SK-N-SH (cell line): ENCODE measurements around the gene S100A9. TPM values are rescaled to one million over a fixed set of nuclear protein-coding genes. Genes with fewer than 3 reads are reported as not detected.
"Not testable (repeated sequence)": the region's sequence is repeated elsewhere in the genome, so short reads cannot be mapped to it uniquely, and the experiment has no call there.

Source experiments
- CTCF ChIA-PET: fragments of 300-600, 350-600 bp; formaldehyde crosslinking; extraction: SDS; loops from one replicate; lab custom pipeline; 2021; lab: Yijun Ruan, JAX
- POLR2A ChIA-PET: fragments of 350-600 bp; sonication (Branson Sonifier 250); formaldehyde crosslinking; extraction: SDS; loops from one replicate; lab custom pipeline; 2020; ENCODE audit warnings: antibody characterized with exemption, inconsistent platforms; lab: Yijun Ruan, JAX
- DNase-seq: peaks from one replicate; pipeline ENCODE4 v3.0.0; 2012
- H2AFZ ChIP-seq: fragments of 200-600 bp; sonication (generic); 2 replicates; pipeline ENCODE4 v1.8.1; 2016; ENCODE audit warnings: antibody characterized with exemption, mild to moderate bottlenecking, low read depth
- H3F3A ChIP-seq: fragments of 200-600 bp; sonication (generic); replicated peaks from 2 replicates; pipeline ENCODE3; 2016; ENCODE audit warnings: antibody characterized with exemption, mild to moderate bottlenecking; ENCODE audit not compliant: insufficient read depth
- H3K27ac ChIP-seq, 2 experiments: fragments of 200-500 bp in 1 of 2; fragments of 200-600 bp in 1 of 2; sonication (Bioruptor generic) in 1 of 2; sonication (generic), shearing (Covaris generic) in 1 of 2; 2 replicates each; pipeline versions ENCODE4 v1.5.1 to v1.6.1; 2014 to 2016; ENCODE audit warnings: low read depth in 2 of 2, inconsistent platforms in 1 of 2, low read length in 1 of 2, mild to moderate bottlenecking in 1 of 2, mixed read lengths in 1 of 2
- H3K27me3 ChIP-seq: fragments of 200-600 bp; sonication (generic), shearing (Covaris generic); 2 replicates; pipeline ENCODE4 v1.6.1; 2016; ENCODE audit warnings: mixed run types; ENCODE audit not compliant: insufficient read depth
- H3K36me3 ChIP-seq, 2 experiments: fragments of 200-500 bp in 1 of 2; fragments of 200-600 bp in 1 of 2; sonication (Bioruptor generic) in 1 of 2; sonication (generic) in 1 of 2; replicated peaks in 1 of 2; 2 replicates each; pipeline versions ENCODE3 to v1.5.1; 2014 to 2016; ENCODE audit warnings: low read length in 1 of 2, mild to moderate bottlenecking in 1 of 2; ENCODE audit not compliant: insufficient read depth in 2 of 2, control insufficient read depth in 1 of 2
- H3K4me1 ChIP-seq, 2 experiments: fragments of 200-500 bp in 1 of 2; fragments of 200-600 bp in 1 of 2; sonication (Bioruptor generic) in 1 of 2; sonication (generic), shearing (Covaris generic) in 1 of 2; 2 replicates each; pipeline versions ENCODE4 v1.5.1 to v1.6.1; 2014 to 2016; ENCODE audit warnings: low read depth in 1 of 2, low read length in 1 of 2, mixed run types in 1 of 2; ENCODE audit not compliant: insufficient read depth in 2 of 2, control insufficient read depth in 1 of 2
- H3K4me2 ChIP-seq: fragments of 200-600 bp; sonication (generic), shearing (Covaris generic); 2 replicates; pipeline ENCODE4 v1.6.1; 2017; ENCODE audit warnings: mixed run types
- H3K4me3 ChIP-seq, 2 experiments: fragments of 200-500 bp in 1 of 2; fragments of 200-600 bp in 1 of 2; sonication (Bioruptor generic) in 1 of 2; sonication (generic), shearing (Covaris generic) in 1 of 2; 2 replicates each; pipeline versions ENCODE4 v1.5.1 to v1.8.1; 2014 to 2016; ENCODE audit warnings: low read depth in 2 of 2, inconsistent platforms in 1 of 2, low read length in 1 of 2, mild to moderate bottlenecking in 1 of 2, mixed read lengths in 1 of 2, moderate library complexity in 1 of 2
- H3K79me2 ChIP-seq: fragments of 200-600 bp; sonication (generic); 2 replicates; pipeline ENCODE4 v1.8.1; 2017; ENCODE audit warnings: mild to moderate bottlenecking; ENCODE audit not compliant: insufficient read depth
- H3K9ac ChIP-seq: fragments of 200-600 bp; sonication (generic); 2 replicates; pipeline ENCODE4 v1.6.1; 2017; ENCODE audit warnings: mixed run types
- H3K9me2 ChIP-seq: fragments of 200-600 bp; sonication (generic); 2 replicates; pipeline ENCODE4 v1.6.1; 2017; ENCODE audit warnings: mixed run types
- H3K9me3 ChIP-seq: fragments of 200-600 bp; sonication (generic); 2 replicates; pipeline ENCODE4 v1.6.1; 2017; ENCODE audit warnings: mixed run types, mild to moderate bottlenecking, moderate library complexity
- H4K20me1 ChIP-seq: fragments of 200-600 bp; sonication (generic); 2 replicates; pipeline ENCODE4 v1.6.1; 2017; ENCODE audit warnings: mild to moderate bottlenecking, mixed run types; ENCODE audit not compliant: insufficient read depth
- GATA2 ChIP-seq: sonication (generic); formaldehyde crosslinking; IDR thresholded peaks from 2 replicates; pipeline ENCODE4 v1.5.0; 2020; ENCODE audit warnings: mild to moderate bottlenecking, missing genetic modification reagents
- IRF3 ChIP-seq: fragments of 150-350 bp; IDR thresholded peaks from 2 replicates; pipeline ENCODE4 v1.6.1; 2016; ENCODE audit warnings: mild to moderate bottlenecking, low read depth, low read length
- PBX3 ChIP-seq: IDR thresholded peaks from 2 replicates; pipeline ENCODE4; 2012
- POLR2AphosphoS5 ChIP-seq: IDR thresholded peaks from 2 replicates; pipeline ENCODE4 v1.6.1; 2012; ENCODE audit warnings: low read depth, low read length
- RFX5 ChIP-seq: IDR thresholded peaks from 2 replicates; pipeline ENCODE4 v1.6.1; 2012; ENCODE audit warnings: mild to moderate bottlenecking, improper control_type of control experiment, low read length
- YY1 ChIP-seq: IDR thresholded peaks from 2 replicates; pipeline ENCODE4 v1.4.0; 2012; ENCODE audit warnings: low read depth, mild to moderate bottlenecking
- WGBS: methylation state at CpG from one replicate; pipeline ENCODE4 v1.1.6; 2017; ENCODE audit warnings: low lambda C conversion rate; 5-methylcytosine and 5-hydroxymethylcytosine counted together
- polyA plus RNA-seq, 3 experiments: library from polyadenylated mRNA; depleted of rRNA; stranded (reverse); fragments of >200 nt; gene quantifications; 2 replicates each; pipeline ENCODE4 v1.2.3, GENCODE V29; 2012

S100A9 gene
- polyA plus RNA-seq, 1 of the 3 experiments (the other 2 are of a cell fraction) = not detected

- Histone ChIP-seq H3K27ac (no peak overlapping the region), H3K9me2 (no peaks in the 10 kb centered on the region), H3F3A (no peaks in the 10 kb centered on the region), H3K36me3 (no peaks in the 10 kb centered on the region), H3K9ac (no peak overlapping the region), H3K79me2 (no peaks in the 10 kb centered on the region), H3K4me1 (no peaks in the 10 kb centered on the region), H3K27me3 (peaks cover 58% of the 10 kb centered on the region; the same call in 1 of the 2 replicates), H3K9me3 (no peaks in the 10 kb centered on the region), H4K20me1 (no peaks in the 10 kb centered on the region), H3K4me3 (no peak overlapping the region), H3K4me2 (no peak overlapping the region), H2AFZ (no peak overlapping the region)
- no peak for TF ChIP-seq POLR2AphosphoS5
- TF ChIP-seq IRF3 = no peak
- TF ChIP-seq YY1 = no peak
- WGBS = 29% methylated on average over 6 of the region's 6 CpGs
- ChIA-PET CTCF (interaction anchor here (0.7 to 1.4 kb wide), 2 partner anchors 149 to 164 kb away, joined by 3 to 7 read pairs; no protein-coding TSS in a partner anchor), POLR2A (no interaction called here)
- no peak for DNase-seq
Measured at GRCh38 chr1:153346077-153346723, 11.5 kb upstream of the S100A9 start.

- H4K20me1 ChIP-seq, H3K4me1 ChIP-seq, POLR2A ChIA-PET, H3K4me2 ChIP-seq, H2AFZ ChIP-seq, H3K36me3 ChIP-seq, H3K9me3 ChIP-seq, H3K79me2 ChIP-seq, DNase-seq, H3K4me3 ChIP-seq, CTCF ChIA-PET, H3F3A ChIP-seq, H3K9ac ChIP-seq, H3K27ac ChIP-seq, H3K9me2 ChIP-seq: not testable (repeated sequence)
- H3K27me3 ChIP-seq = peaks cover 63% of the 10 kb centered on the region; the same call in 1 of the 2 replicates
- WGBS = 11% methylated on average over 13 of the region's 14 CpGs
Measured at GRCh38 chr1:153347049-153347448, 10.6 kb upstream of the S100A9 start.

- no peak for DNase-seq
Measured at GRCh38 chr1:153347856-153348255, 9.8 kb upstream of the S100A9 start.

More at GRCh38 chr1:153347856-153348255, 9.8 kb upstream of the S100A9 start:
- no peak for TF ChIP-seq RFX5
- TF ChIP-seq PBX3 = no peak
- TF ChIP-seq GATA2 (CRISPR knock-in tag) = no peak
- Histone ChIP-seq H2AFZ (no peak overlapping the region), H4K20me1 (no peaks in the 10 kb centered on the region), H3K36me3 (no peaks in the 10 kb centered on the region), H3F3A (peaks cover 4% of the 10 kb centered on the region), H3K9ac (no peak overlapping the region), H3K4me2 (no peak overlapping the region), H3K9me2 (no peaks in the 10 kb centered on the region), H3K27ac (no peak overlapping the region), H3K4me1 (no peaks in the 10 kb centered on the region), H3K27me3 (peaks cover 60% of the 10 kb centered on the region; the same call in 1 of the 2 replicates), H3K79me2 (no peaks in the 10 kb centered on the region), H3K4me3 (no peak overlapping the region), H3K9me3 (no peaks in the 10 kb centered on the region)
- CTCF ChIA-PET = interaction anchor here (1.4 to 11.7 kb wide), 2 partner anchors 118 to 141 kb away, joined by 5 to 336 read pairs; no protein-coding TSS in a partner anchor
- POLR2A ChIA-PET = no interaction called here
- WGBS = 0% methylated on average over 7 of the region's 7 CpGs
